ENCODE data around the gene HSPG2.
A peak's percentile ranks its signal among the peaks of the same experiment; 100 is the strongest.

HSPG2 gene

DNA sequence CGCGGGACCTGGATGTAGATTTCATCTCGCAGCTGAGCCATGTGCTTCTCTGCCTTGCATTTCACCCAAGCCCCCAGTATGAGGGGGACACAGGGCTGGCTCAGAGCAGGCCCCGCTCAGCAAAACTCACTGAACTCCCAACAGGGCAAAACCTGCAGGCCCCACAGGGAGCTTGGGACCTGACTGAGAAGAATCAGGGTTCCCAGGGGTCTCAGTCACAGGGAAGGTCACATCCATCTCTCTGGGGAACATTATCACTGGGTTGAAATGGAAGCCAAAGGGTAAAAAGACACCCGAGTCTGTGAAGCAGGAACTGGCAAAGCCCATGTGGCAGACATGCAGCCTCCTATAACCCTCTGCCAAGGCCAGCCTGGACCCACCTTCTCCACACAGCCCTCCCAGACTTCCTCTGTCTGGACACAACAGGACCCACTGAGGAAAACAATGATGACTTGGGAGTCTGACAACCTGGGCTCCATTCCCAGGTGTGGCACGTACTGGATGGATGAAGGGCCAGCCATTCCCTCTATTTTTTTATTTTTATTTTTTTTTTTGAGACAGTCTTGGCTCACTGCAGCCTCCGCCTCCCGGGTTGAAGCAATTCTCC lies 11.7 kb downstream of the HSPG2 start:
- TF ChIP-seq EGR1 (IDR thresholded peaks at IDR 0.05) (no peak), TAF1 (IDR thresholded peaks at IDR 0.05; ENCODE audit: low read depth) (no peak), CEBPB (IDR thresholded peaks at IDR 0.05) (no peak), TCF12 (IDR thresholded peaks at IDR 0.05; ENCODE audit: low read depth) (no peak), YY1 (IDR thresholded peaks at IDR 0.05; ENCODE audit: low read depth) (no peak), NFIC (IDR thresholded peaks at IDR 0.05) (no peak), RAD21 (IDR thresholded peaks at IDR 0.05; ENCODE audit: low read depth) (no peak), TEAD4 (IDR thresholded peaks at IDR 0.05) (no peak), CREB1 (IDR thresholded peaks at IDR 0.05; ENCODE audit: low read depth) (no peak), EP300 (IDR thresholded peaks at IDR 0.05; ENCODE audit: borderline replicate concordance) (no peak)
- TF ChIP-seq, protein P1, sequence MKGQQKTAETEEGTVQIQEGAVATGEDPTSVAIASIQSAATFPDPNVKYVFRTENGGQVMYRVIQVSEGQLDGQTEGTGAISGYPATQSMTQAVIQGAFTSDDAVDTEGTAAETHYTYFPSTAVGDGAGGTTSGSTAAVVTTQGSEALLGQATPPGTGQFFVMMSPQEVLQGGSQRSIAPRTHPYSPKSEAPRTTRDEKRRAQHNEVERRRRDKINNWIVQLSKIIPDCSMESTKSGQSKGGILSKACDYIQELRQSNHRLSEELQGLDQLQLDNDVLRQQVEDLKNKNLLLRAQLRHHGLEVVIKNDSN (IDR thresholded peaks at IDR 0.05) = no peak
- TF ChIP-seq, protein P2, sequence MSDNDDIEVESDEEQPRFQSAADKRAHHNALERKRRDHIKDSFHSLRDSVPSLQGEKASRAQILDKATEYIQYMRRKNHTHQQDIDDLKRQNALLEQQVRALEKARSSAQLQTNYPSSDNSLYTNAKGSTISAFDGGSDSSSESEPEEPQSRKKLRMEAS (IDR thresholded peaks at IDR 0.05) = no peak

DNA sequence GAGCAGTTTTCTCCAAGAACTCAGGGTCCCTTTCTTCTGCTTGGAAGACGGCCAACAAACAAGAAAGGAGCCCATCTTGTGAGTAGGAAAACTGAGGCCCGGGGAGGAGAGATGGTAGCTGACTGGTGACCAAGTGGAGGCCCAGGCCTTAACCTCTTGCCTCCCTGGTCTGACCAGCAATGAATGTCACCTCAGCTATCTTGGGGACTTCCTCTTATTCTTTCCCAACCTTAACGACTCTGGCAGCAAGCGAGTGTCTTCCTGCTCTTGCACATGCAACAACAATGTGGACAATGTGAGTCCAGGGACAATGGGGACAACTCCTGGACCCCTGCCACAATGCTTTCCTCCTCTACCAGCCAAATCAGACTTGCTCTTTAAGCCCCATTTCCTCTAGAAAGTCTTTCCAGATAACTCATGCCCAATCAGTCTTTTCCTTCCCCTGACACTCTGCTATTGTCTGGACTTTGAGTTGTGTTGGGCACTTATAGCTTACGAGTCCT lies 12.6 kb downstream of the HSPG2 start:
- TF ChIP-seq ZBTB7A (IDR thresholded peaks at IDR 0.05; ENCODE audit: low read depth) (no peak), YY1 (IDR thresholded peaks at IDR 0.05; ENCODE audit: low read depth) (0 out of 2 replicates have a peak, but pooled peaks have one; percentile 18), EP300 (IDR thresholded peaks at IDR 0.05; ENCODE audit: borderline replicate concordance) (peak; percentile 64; the same call in 1 of the 2 replicates), RAD21 (IDR thresholded peaks at IDR 0.05; ENCODE audit: low read depth) (no peak), CEBPB (IDR thresholded peaks at IDR 0.05) (no peak), EGR1 (IDR thresholded peaks at IDR 0.05) (no peak), NFIC (IDR thresholded peaks at IDR 0.05) (peak; percentile 73), CREB1 (IDR thresholded peaks at IDR 0.05; ENCODE audit: low read depth) (no peak), TCF12 (IDR thresholded peaks at IDR 0.05; ENCODE audit: low read depth) (peak; percentile 58; the same call in 1 of the 2 replicates), FOXM1 (IDR thresholded peaks at IDR 0.05; ENCODE audit: borderline replicate concordance, low read depth) (no peak), TEAD4 (IDR thresholded peaks at IDR 0.05) (peak; percentile 78)
- TF ChIP-seq, protein P3, sequence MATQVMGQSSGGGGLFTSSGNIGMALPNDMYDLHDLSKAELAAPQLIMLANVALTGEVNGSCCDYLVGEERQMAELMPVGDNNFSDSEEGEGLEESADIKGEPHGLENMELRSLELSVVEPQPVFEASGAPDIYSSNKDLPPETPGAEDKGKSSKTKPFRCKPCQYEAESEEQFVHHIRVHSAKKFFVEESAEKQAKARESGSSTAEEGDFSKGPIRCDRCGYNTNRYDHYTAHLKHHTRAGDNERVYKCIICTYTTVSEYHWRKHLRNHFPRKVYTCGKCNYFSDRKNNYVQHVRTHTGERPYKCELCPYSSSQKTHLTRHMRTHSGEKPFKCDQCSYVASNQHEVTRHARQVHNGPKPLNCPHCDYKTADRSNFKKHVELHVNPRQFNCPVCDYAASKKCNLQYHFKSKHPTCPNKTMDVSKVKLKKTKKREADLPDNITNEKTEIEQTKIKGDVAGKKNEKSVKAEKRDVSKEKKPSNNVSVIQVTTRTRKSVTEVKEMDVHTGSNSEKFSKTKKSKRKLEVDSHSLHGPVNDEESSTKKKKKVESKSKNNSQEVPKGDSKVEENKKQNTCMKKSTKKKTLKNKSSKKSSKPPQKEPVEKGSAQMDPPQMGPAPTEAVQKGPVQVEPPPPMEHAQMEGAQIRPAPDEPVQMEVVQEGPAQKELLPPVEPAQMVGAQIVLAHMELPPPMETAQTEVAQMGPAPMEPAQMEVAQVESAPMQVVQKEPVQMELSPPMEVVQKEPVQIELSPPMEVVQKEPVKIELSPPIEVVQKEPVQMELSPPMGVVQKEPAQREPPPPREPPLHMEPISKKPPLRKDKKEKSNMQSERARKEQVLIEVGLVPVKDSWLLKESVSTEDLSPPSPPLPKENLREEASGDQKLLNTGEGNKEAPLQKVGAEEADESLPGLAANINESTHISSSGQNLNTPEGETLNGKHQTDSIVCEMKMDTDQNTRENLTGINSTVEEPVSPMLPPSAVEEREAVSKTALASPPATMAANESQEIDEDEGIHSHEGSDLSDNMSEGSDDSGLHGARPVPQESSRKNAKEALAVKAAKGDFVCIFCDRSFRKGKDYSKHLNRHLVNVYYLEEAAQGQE (IDR thresholded peaks at IDR 0.05; ENCODE audit: low read depth) = no peak
- TF ChIP-seq, protein P1 (IDR thresholded peaks at IDR 0.05) = no peak
- TF ChIP-seq, protein P2 (IDR thresholded peaks at IDR 0.05) = no peak

DNA sequence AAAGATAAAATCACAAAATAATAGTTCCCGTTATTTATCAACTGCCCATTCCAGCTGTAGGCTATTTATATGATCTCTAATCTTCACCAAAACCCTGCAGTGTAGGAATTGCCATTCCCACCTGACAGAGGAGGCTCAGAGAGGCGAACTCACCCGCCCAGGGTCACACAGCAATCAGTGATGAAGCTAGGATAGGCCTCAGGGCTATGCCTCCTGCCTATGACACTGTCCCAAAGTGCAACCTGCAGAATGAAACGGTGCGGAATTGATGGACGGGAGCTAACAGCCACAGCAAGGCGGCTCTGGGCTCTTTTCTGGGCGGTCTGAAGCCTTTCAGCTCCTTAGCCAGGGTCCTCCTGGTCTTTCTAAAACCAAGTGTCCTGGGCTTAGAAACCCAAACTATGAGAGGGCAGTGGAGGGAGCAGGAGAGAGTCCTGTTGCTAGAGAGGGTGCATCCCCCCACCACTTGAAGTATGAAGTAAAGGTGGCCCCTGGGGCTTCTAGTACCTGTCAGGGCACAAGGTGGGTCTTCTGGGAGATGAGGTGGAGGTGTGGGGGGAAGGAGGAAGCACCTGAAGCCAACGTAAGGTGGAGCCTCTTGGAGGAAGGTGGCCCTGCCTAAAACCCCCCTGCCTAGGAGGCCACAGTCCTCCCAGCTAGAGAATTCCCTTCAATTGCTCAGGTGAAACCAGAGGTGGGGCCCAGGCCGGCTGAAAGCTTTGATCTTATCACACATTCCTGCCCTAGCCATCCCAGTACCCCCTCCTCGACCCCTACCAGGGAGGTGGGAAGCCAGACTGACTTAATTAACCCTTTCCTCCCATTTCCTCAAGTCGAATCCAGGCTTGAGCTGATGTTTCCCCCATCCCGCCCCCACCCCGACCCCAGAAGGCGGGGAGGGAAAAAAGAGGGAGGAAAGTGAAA lies 14.8 kb downstream of the HSPG2 start:
- TF ChIP-seq, protein P3 (IDR thresholded peaks at IDR 0.05; ENCODE audit: low read depth) = no peak
- peak; percentile 94 for TF ChIP-seq EP300 (IDR thresholded peaks at IDR 0.05; ENCODE audit: borderline replicate concordance)
- TF ChIP-seq CEBPB (IDR thresholded peaks at IDR 0.05) = peak; percentile 35; the same call in 1 of the 2 replicates
- peak; percentile 91 for TF ChIP-seq TCF12 (IDR thresholded peaks at IDR 0.05; ENCODE audit: low read depth)
- TF ChIP-seq, protein P1 (IDR thresholded peaks at IDR 0.05) = no peak
- peak; percentile 98 for TF ChIP-seq ZBTB7A (IDR thresholded peaks at IDR 0.05; ENCODE audit: low read depth)
- TF ChIP-seq TEAD4 (IDR thresholded peaks at IDR 0.05) = peak; percentile 95
- TF ChIP-seq CREB1 (IDR thresholded peaks at IDR 0.05; ENCODE audit: low read depth) = no peak
- TF ChIP-seq, protein P2 (IDR thresholded peaks at IDR 0.05) = no peak; the same call in 1 of the 2 replicates
- peak; percentile 14; the same call in 1 of the 2 replicates for TF ChIP-seq RAD21 (IDR thresholded peaks at IDR 0.05; ENCODE audit: low read depth)
- peak; percentile 83 for TF ChIP-seq FOXM1 (IDR thresholded peaks at IDR 0.05; ENCODE audit: borderline replicate concordance, low read depth)
- TF ChIP-seq TAF1 (IDR thresholded peaks at IDR 0.05; ENCODE audit: low read depth) = peak; percentile 24; the same call in 1 of the 2 replicates
- no peak for TF ChIP-seq EGR1 (IDR thresholded peaks at IDR 0.05)
- peak; percentile 92 for TF ChIP-seq NFIC (IDR thresholded peaks at IDR 0.05)
- no peak for TF ChIP-seq YY1 (IDR thresholded peaks at IDR 0.05; ENCODE audit: low read depth)
